Mesenchymal stem cell (in vitro differentiated cells and primary cell): ENCODE results near the gene ERBB2.

Experiments
- DNase-seq: peaks from one replicate; pipeline ENCODE4 v3.0.0-alpha.2; 2013
- H2AFZ ChIP-seq: one replicate; pipeline ENCODE4 v1.6.1; 2013; ENCODE audit warnings: low read depth, mild to moderate bottlenecking, control low read depth, inconsistent platforms, low read length, moderate library complexity
- H2AK5ac ChIP-seq: 2 replicates; pipeline ENCODE4 v1.6.1; 2013; ENCODE audit warnings: low read length, moderate library complexity, mild to moderate bottlenecking, inconsistent platforms; ENCODE audit not compliant: severe bottlenecking
- H2BK120ac ChIP-seq: one replicate; pipeline ENCODE4 v1.6.1; 2013; ENCODE audit warnings: low read depth, mild to moderate bottlenecking, inconsistent platforms, low read length, moderate library complexity
- H2BK12ac ChIP-seq, 2 experiments: one replicate each; pipeline ENCODE4 v1.6.1; 2013; ENCODE audit warnings: inconsistent platforms in 2 of 2, low read length in 2 of 2, mild to moderate bottlenecking in 2 of 2, moderate library complexity in 2 of 2, control low read depth in 1 of 2
- H2BK15ac ChIP-seq: one replicate; pipeline ENCODE4 v1.6.1; 2013; ENCODE audit warnings: mild to moderate bottlenecking, low read depth, inconsistent platforms; ENCODE audit not compliant: poor library complexity, severe bottlenecking
- H2BK5ac ChIP-seq: 2 replicates; pipeline ENCODE4 v1.6.1; 2013; ENCODE audit warnings: low read depth, mild to moderate bottlenecking, low read length, control low read depth, inconsistent platforms; ENCODE audit not compliant: poor library complexity, severe bottlenecking
- H3K14ac ChIP-seq, 2 experiments: one replicate each; pipeline ENCODE4 v1.6.1; 2013; ENCODE audit warnings: inconsistent platforms in 2 of 2, low read length in 2 of 2, control low read depth in 1 of 2, mild to moderate bottlenecking in 1 of 2, moderate library complexity in 1 of 2
- H3K18ac ChIP-seq, 2 experiments: one replicate each; pipeline ENCODE4 v1.6.1; 2013; ENCODE audit warnings: inconsistent platforms in 2 of 2, low read length in 2 of 2, control low read depth in 1 of 2, low read depth in 1 of 2, mild to moderate bottlenecking in 1 of 2
- H3K23ac ChIP-seq, 2 experiments: one replicate each; pipeline ENCODE4 v1.6.1; 2013; ENCODE audit warnings: inconsistent platforms in 2 of 2, low read length in 2 of 2, mild to moderate bottlenecking in 2 of 2, moderate library complexity in 2 of 2, control low read depth in 1 of 2
- H3K27ac ChIP-seq: 2 replicates; pipeline ENCODE4 v1.5.1; 2013; ENCODE audit warnings: mild to moderate bottlenecking, moderate library complexity, low read length, control low read depth, inconsistent platforms; ENCODE audit not compliant: poor library complexity, severe bottlenecking
- H3K27me3 ChIP-seq, 2 experiments: 2 replicates each; pipeline versions ENCODE4 v1.6.1 to v1.7.0; 2013; ENCODE audit warnings: low read length in 2 of 2, mild to moderate bottlenecking in 2 of 2, moderate library complexity in 2 of 2, control low read depth in 1 of 2, inconsistent platforms in 1 of 2; ENCODE audit not compliant: control insufficient read depth in 1 of 2, insufficient read depth in 1 of 2
- H3K36me3 ChIP-seq, 2 experiments: 2 replicates each; pipeline versions ENCODE4 v1.6.1 to v1.7.0; 2013; ENCODE audit warnings: low read length in 2 of 2, control low read depth in 1 of 2, inconsistent platforms in 1 of 2, low read depth in 1 of 2, mild to moderate bottlenecking in 1 of 2; ENCODE audit not compliant: insufficient read depth in 2 of 2, control insufficient read depth in 1 of 2
- H3K4ac ChIP-seq, 2 experiments: one replicate each; pipeline ENCODE4 v1.6.1; 2013; ENCODE audit warnings: inconsistent platforms in 2 of 2, low read length in 2 of 2, mild to moderate bottlenecking in 2 of 2, moderate library complexity in 2 of 2, control low read depth in 1 of 2, low read depth in 1 of 2
- H3K4me1 ChIP-seq: 2 replicates; pipeline ENCODE4 v1.6.1; 2013; ENCODE audit warnings: low read depth, low read length, control low read depth; ENCODE audit not compliant: control insufficient read depth, insufficient read depth
- H3K4me2 ChIP-seq: 2 replicates; pipeline ENCODE4 v1.6.1; 2013; ENCODE audit warnings: low read length, mild to moderate bottlenecking, inconsistent platforms; ENCODE audit not compliant: poor library complexity, severe bottlenecking
- H3K4me3 ChIP-seq, 2 experiments: 2 replicates each; pipeline versions ENCODE4 v1.5.1 to v1.7.0; 2013; ENCODE audit warnings: low read length in 2 of 2, mild to moderate bottlenecking in 2 of 2, control low read depth in 1 of 2, low read depth in 1 of 2; ENCODE audit not compliant: insufficient read depth in 1 of 2
- H3K79me1 ChIP-seq: replicated peaks from 2 replicates; pipeline ENCODE4 v1.6.1; 2013; ENCODE audit warnings: mild to moderate bottlenecking, control low read depth, low read length, inconsistent platforms; ENCODE audit not compliant: poor library complexity, severe bottlenecking
- H3K9ac ChIP-seq: 2 replicates; pipeline ENCODE4 v1.7.0; 2013; ENCODE audit warnings: mild to moderate bottlenecking, low read length, moderate library complexity
- H3K9me3 ChIP-seq: 2 replicates; pipeline ENCODE4 v1.7.0; 2013; ENCODE audit warnings: mild to moderate bottlenecking, low read length; ENCODE audit not compliant: control insufficient read depth
- H4K8ac ChIP-seq: one replicate; pipeline ENCODE4 v1.6.1; 2013; ENCODE audit warnings: inconsistent platforms, mild to moderate bottlenecking, low read length, moderate library complexity
- H4K91ac ChIP-seq: one replicate; pipeline ENCODE4 v1.6.1; 2013; ENCODE audit warnings: mild to moderate bottlenecking, low read length, inconsistent platforms
- WGBS: methylation state at CpG from one replicate; pipeline ENCODE4 v1.1.7; 2013; ENCODE audit warnings: mixed read lengths; 5-methylcytosine and 5-hydroxymethylcytosine counted together

The ERBB2 gene

DNA sequence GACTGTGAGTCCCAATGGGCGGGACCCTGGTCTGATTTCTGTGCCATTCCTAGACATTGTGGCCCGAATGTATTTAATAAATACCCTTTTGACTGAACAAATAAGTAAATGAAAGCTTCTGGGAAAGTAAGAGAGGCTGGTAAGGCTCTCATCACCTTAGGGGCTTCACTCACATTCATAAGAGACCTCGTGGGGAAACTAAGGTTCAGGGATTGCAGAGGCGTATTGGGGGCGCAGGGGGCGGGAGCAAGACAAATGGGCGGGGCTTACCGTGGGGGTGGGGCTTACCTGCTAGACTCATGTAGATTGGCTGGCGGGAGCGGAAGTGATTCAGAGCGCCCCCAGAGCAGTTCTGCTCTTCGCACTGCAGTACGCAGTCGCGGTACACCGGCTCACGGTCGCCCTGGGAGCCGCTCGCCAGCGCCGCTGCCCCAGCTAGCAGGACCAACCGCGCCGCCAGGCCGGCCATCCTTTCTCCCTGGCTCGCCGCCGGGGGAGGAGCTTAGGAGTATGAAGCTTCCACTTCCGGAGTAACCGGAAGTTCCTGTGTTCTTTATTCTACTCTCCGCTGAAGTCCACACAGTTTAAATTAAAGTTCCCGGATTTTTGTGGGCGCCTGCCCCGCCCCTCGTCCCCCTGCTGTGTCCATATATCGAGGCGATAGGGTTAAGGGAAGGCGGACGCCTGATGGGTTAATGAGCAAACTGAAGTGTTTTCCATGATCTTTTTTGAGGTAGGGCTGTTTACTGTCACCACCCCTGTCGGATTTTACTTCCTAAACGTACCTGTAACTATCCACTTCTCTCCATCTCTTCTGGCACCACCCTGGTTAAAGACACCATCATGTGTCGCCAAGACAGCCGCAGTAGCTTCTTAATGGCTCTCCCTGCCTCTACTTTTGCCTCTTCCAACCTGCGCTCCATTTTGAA, 12.1 kb upstream of the ERBB2 start, which contains the start of gene PGAP3:
Gene PGAP3, minus strand, starts transcription at position 512 of the 929 bp plus-strand sequence. Its CDS starts 43 bp downstream, at position 469.
- 5% methylated on average over 43 of the region's 45 CpGs for WGBS
- peak within 1 kb of the TSS; percentile 95 for H4K91ac ChIP-seq

GRCh38 chr17:39688475-39688835, 11.4 kb upstream of the ERBB2 start:
- peak overlapping the region in 1 of 2 experiments; percentile 78 for H3K4ac ChIP-seq
- H3K27me3 ChIP-seq: no peaks in the 10 kb centered on the region
- peak overlapping the region; percentile 88 for H3K27ac ChIP-seq
- H3K4me3 ChIP-seq: peak overlapping the region in 1 of 2 experiments; percentile 80
- H2AK5ac ChIP-seq: peak overlapping the region; percentile 8
- H3K18ac ChIP-seq: peak overlapping the region in 1 of 2 experiments; percentile 97
- no peak overlapping the region for H3K14ac ChIP-seq
- H3K79me1 ChIP-seq: no peaks in the 10 kb centered on the region
- 11% methylated on average over 4 of the region's 6 CpGs for WGBS
- H3K9me3 ChIP-seq: no peaks in the 10 kb centered on the region
- peak overlapping the region; percentile 80 for H3K9ac ChIP-seq
- no peak overlapping the region for H2BK12ac ChIP-seq
- H3K23ac ChIP-seq: no peak overlapping the region
- no peak overlapping the region for H2BK120ac ChIP-seq
- no peak overlapping the region for H4K91ac ChIP-seq
- no peak overlapping the region for H2BK5ac ChIP-seq
- peak overlapping the region; percentile 86 for H4K8ac ChIP-seq
- DNase-seq: peak; percentile 26
- no peak overlapping the region for H2BK15ac ChIP-seq
- H3K4me2 ChIP-seq: peak overlapping the region; percentile 71
- H2AFZ ChIP-seq: peak overlapping the region; percentile 33
- peaks cover 13% of the 10 kb centered on the region in 2 experiments for H3K36me3 ChIP-seq
- peaks cover 4% of the 10 kb centered on the region for H3K4me1 ChIP-seq

More for the DNA sequence above, 12.1 kb upstream of the ERBB2 start, which contains the start of gene PGAP3:
- Histone ChIP-seq H3K4ac (peak within 1 kb of the TSS; percentile 78 to 95), H3K27ac (peak within 1 kb of the TSS; percentile 88), H3K4me3 (peak within 1 kb of the TSS; percentile 75 to 80), H3K14ac (peak within 1 kb of the TSS in 1 of 2 experiments; percentile 92), H2AFZ (peak within 1 kb of the TSS; percentile 79), H3K4me2 (peak within 1 kb of the TSS; percentile 71), H3K9ac (peak within 1 kb of the TSS; percentile 80), H2BK5ac (peak within 1 kb of the TSS; percentile 90), H4K8ac (peak within 1 kb of the TSS; percentile 98), H3K79me1 (no peaks in the 10 kb centered on the region), H2AK5ac (peak within 1 kb of the TSS; percentile 60), H3K18ac (peak within 1 kb of the TSS; percentile 94 to 97), H3K23ac (no peak within 1 kb of the TSS), H2BK12ac (peak within 1 kb of the TSS in 1 of 2 experiments; percentile 29), H2BK15ac (peak within 1 kb of the TSS; percentile 100), H3K36me3 (peaks cover 14 to 18% of the 10 kb centered on the region in 2 experiments), H3K27me3 (no peaks in the 10 kb centered on the region), H3K4me1 (peaks cover 4% of the 10 kb centered on the region), H2BK120ac (peak within 1 kb of the TSS; percentile 71), H3K9me3 (no peaks in the 10 kb centered on the region)
- DNase-seq: peak; percentile 93

DNA sequence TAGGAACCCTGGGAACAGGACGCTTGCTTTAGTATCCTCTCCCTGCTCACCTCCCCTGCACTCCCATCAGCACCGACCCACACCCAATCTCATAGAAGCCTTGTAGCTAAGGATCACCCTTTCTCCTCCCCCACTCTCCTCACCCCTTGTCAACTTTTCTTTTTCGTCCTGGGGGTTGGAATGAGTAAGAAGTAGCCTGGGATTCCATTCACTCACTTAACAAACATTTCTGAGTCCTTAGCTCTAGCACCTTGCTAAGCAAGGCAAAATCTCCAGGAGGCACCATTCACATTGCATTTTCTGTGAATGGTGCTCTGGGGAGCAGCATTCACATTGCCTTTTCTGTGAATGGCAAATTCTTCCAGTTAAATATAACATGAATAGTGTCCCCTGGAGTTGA, 10.9 kb upstream of the ERBB2 start:
- 19% methylated on average over 2 of the region's 3 CpGs for WGBS
- no peak overlapping the region for H2BK5ac ChIP-seq
- no peak overlapping the region for H2BK12ac ChIP-seq
- no peaks in the 10 kb centered on the region for H3K79me1 ChIP-seq
- H3K18ac ChIP-seq: no peak overlapping the region
- no peaks in the 10 kb centered on the region for H3K9me3 ChIP-seq
- peak overlapping the region; percentile 80 for H3K9ac ChIP-seq
- no peak for DNase-seq
- peak overlapping the region; percentile 68 for H4K8ac ChIP-seq
- no peak overlapping the region for H3K27ac ChIP-seq
- peaks cover 9 to 10% of the 10 kb centered on the region in 2 experiments for H3K36me3 ChIP-seq
- peak overlapping the region in 1 of 2 experiments; percentile 80 for H3K4me3 ChIP-seq
- H2BK120ac ChIP-seq: no peak overlapping the region
- H4K91ac ChIP-seq: no peak overlapping the region
- no peak overlapping the region for H3K14ac ChIP-seq
- H2AFZ ChIP-seq: no peak overlapping the region
- H3K4me1 ChIP-seq: peaks cover 4% of the 10 kb centered on the region
- peak overlapping the region in 1 of 2 experiments; percentile 4 for H3K4ac ChIP-seq
- no peak overlapping the region for H3K23ac ChIP-seq
- no peak overlapping the region for H2BK15ac ChIP-seq
- H3K4me2 ChIP-seq: peak overlapping the region; percentile 71
- no peak overlapping the region for H2AK5ac ChIP-seq
- no peaks in the 10 kb centered on the region for H3K27me3 ChIP-seq

GRCh38 chr17:39694593-39694992, 5.3 kb upstream of the ERBB2 start:
- Histone ChIP-seq H4K91ac (no peak overlapping the region), H3K9me3 (no peaks in the 10 kb centered on the region), H3K4me1 (peaks cover 20% of the 10 kb centered on the region), H2BK12ac (no peak overlapping the region), H3K23ac (no peak overlapping the region), H2BK120ac (no peak overlapping the region), H3K14ac (no peak overlapping the region), H3K9ac (no peak overlapping the region), H4K8ac (no peak overlapping the region), H2AFZ (no peak overlapping the region), H3K4me3 (no peak overlapping the region), H3K79me1 (no peaks in the 10 kb centered on the region), H2AK5ac (peak overlapping the region; percentile 1), H3K4ac (no peak overlapping the region), H3K36me3 (no peaks in the 10 kb centered on the region), H3K27ac (no peak overlapping the region), H2BK15ac (no peak overlapping the region), H3K18ac (no peak overlapping the region), H3K27me3 (no peaks in the 10 kb centered on the region), H3K4me2 (no peak overlapping the region), H2BK5ac (no peak overlapping the region)
- DNase-seq: no peak
- 89% methylated on average over 5 of the region's 5 CpGs for WGBS
